GM12878 (cell line): ENCODE results near the gene KIRREL1.

Experiments used
- CHD4 ChIP-seq: fragments of 200-600 bp; sonication (generic); IDR thresholded peaks from 2 replicates; pipeline ENCODE4 v1.6.1; 2016; ENCODE audit warnings: mild to moderate bottlenecking
- EGR1 ChIP-seq, 2 experiments: IDR thresholded peaks; 1 replicate in 1 of 2; 2 replicates in 1 of 2; pipeline ENCODE4 v1.6.1; 2011 to 2012; ENCODE audit warnings: low read depth in 2 of 2, low read length in 2 of 2, borderline replicate concordance in 1 of 2, mild to moderate bottlenecking in 1 of 2, moderate library complexity in 1 of 2
- EZH2 ChIP-seq: IDR thresholded peaks from 2 replicates; pipeline ENCODE4 v1.6.1; 2012; ENCODE audit warnings: low read depth, mild to moderate bottlenecking, control low read depth, inconsistent platforms, low read length, borderline replicate concordance; ENCODE audit not compliant: control insufficient read depth
- HDAC6 ChIP-seq: fragments of 200-600 bp; sonication (generic); IDR thresholded peaks from one replicate; pipeline ENCODE4 v1.8.0; 2017; ENCODE audit warnings: antibody characterized with exemption; ENCODE audit not compliant: unreplicated experiment
- MTA2 ChIP-seq: fragments of 450-650 bp; IDR thresholded peaks from 2 replicates; pipeline ENCODE4 v1.6.1; 2016; ENCODE audit warnings: low read depth, mild to moderate bottlenecking, moderate library complexity
- RCOR1 ChIP-seq: conservative IDR thresholded peaks from 2 replicates; pipeline ENCODE4 v1.6.1; 2012; ENCODE audit warnings: low read depth, low read length, improper control_type of control experiment
- SP1 ChIP-seq: IDR thresholded peaks from one replicate; pipeline ENCODE4 v1.6.1; 2011; ENCODE audit warnings: low read depth, low read length

DNA sequence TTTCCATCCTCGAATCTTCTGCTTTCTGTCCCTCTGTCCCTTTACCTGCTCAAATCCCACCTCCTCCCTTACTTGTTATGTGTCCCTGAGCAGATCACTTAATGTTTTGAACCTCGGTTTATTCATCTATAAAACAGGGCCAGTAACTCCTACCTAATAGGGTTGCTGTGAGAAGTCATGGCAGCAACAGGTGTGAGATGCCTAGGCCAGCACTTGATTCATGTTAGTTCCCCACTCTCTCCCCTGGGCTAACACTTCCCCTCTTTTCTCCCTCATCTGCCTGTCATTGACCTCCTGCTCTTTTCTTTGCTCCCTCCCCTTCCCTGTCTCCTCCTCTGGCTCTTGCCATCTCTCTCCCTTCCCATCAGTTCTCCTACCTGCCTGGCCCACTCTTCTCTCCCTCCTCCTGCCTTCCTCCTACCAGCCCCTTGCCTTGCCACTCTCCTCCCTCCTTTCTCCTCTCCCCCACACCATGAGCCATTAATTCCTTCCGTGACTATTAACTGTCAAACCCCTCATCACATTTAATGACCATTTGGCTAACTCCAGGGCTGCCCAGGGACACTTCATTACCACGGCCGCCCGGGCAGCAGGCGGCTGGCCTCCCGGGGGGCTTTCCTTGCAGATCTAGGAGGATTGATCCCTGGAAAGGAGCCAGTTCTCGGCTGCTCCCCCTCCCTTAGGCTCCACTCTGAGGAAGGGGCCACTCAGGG, 96.6 kb downstream of the KIRREL1 start:
- TF ChIP-seq EZH2 = no peak
- no peak for TF ChIP-seq EGR1 (IDR thresholded peaks at IDR 0.05; ENCODE audit: borderline replicate concordance in 1 of 2, low read depth in 2 of 2, low read length in 2 of 2)
- no peak for TF ChIP-seq SP1
- no peak for TF ChIP-seq HDAC6
- TF ChIP-seq MTA2 = no peak
- TF ChIP-seq RCOR1 = no peak
- no peak for TF ChIP-seq CHD4
